ENCODE results near the gene PDGFD. TPM values are rescaled to one million over a fixed set of nuclear protein-coding genes. Genes with fewer than 3 reads are reported as not detected.

The PDGFD gene
- total and polyA plus RNA-seq, 8 donors, result 9.9 to 52.1 (median 20.2) TPM

- DNase-seq, result no peak
- FAIRE-seq, result no peak
These were observed 99.8 kb downstream of the PDGFD start for GRCh38 chr11:104064034-104064630.

DNA sequence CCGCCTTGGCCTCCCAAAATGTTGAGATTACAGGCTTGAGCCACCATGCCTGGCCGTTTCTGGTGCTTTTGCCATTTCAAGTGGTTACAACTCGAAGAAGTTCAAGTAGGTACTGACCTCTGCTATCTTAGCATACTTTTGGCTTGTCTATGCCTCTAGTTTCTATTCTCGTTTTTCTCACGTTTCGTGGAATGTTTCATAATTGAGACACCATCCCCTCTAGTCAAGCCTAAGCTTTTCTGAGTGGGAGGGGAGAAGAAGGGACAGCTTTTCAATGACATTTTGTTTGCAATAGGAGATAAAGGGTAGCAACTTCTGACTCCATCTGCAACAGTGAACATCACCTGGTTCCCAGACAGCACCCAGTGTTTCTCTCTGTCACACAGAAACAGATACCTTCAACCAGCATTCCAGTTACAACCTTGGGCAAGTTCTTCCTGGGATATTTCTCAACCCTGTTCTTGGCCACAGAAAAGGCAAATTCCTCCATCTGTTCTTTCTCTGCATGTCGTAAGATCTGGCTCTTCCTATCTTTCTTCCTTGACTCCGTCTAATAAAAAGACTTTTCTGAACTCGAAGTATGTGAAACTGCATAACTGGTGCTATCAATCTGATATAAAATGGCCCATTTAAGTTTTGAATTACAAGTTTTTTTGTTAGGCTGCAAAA lies 102.0 kb downstream of the PDGFD start:
- no peaks in the 10 kb centered on the region for H3K4me1 ChIP-seq
- no peak overlapping the region for H3K27ac ChIP-seq
- no peak overlapping the region for H3K4me3 ChIP-seq
- WGBS, 2 donors, result 82 to 89% methylated on average over 9 of the region's 9 CpGs
- H3K27me3 ChIP-seq, result no peaks in the 10 kb centered on the region
- no peaks in the 10 kb centered on the region for H3K9me3 ChIP-seq
- DNase-seq (no peak), ATAC-seq (peak in 1 of 4 donors; percentile 24), FAIRE-seq (no peak)
- H3K36me3 ChIP-seq, result no peaks in the 10 kb centered on the region
- TF ChIP-seq, protein P1, sequence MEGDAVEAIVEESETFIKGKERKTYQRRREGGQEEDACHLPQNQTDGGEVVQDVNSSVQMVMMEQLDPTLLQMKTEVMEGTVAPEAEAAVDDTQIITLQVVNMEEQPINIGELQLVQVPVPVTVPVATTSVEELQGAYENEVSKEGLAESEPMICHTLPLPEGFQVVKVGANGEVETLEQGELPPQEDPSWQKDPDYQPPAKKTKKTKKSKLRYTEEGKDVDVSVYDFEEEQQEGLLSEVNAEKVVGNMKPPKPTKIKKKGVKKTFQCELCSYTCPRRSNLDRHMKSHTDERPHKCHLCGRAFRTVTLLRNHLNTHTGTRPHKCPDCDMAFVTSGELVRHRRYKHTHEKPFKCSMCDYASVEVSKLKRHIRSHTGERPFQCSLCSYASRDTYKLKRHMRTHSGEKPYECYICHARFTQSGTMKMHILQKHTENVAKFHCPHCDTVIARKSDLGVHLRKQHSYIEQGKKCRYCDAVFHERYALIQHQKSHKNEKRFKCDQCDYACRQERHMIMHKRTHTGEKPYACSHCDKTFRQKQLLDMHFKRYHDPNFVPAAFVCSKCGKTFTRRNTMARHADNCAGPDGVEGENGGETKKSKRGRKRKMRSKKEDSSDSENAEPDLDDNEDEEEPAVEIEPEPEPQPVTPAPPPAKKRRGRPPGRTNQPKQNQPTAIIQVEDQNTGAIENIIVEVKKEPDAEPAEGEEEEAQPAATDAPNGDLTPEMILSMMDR (IDR thresholded peaks at IDR 0.05), result no peak
- intact Hi-C loops (cut with DNase I), result no loop called here

More at GRCh38 chr11:104064034-104064630, 99.8 kb downstream of the PDGFD start:
- Histone ChIP-seq H3K27me3 (no peaks in the 10 kb centered on the region), H3K9me3 (no peaks in the 10 kb centered on the region), H3K4me3 (no peak overlapping the region), H3K4me1 (no peaks in the 10 kb centered on the region), H3K36me3 (no peaks in the 10 kb centered on the region), H3K27ac (no peak overlapping the region)
- intact Hi-C loops (cut with DNase I), result no loop called here
- TF ChIP-seq, protein P1 (IDR thresholded peaks at IDR 0.05), result no peak
- ATAC-seq, result no peak
- 88% methylated on average over 5 of the region's 5 CpGs for WGBS, 2 donors

GRCh38 chr11:104060820-104061219 lies 103.1 kb downstream of the PDGFD start:
- WGBS, 2 donors, result 60 to 75% methylated on average over 1 of the region's 1 CpG
- Histone ChIP-seq H3K27ac (no peak overlapping the region), H3K4me1 (peaks cover 0 to 2% (median under 1%) of the 10 kb centered on the region in 3 donors), H3K27me3 (no peaks in the 10 kb centered on the region), H3K36me3 (no peaks in the 10 kb centered on the region), H3K9me3 (no peaks in the 10 kb centered on the region), H3K4me3 (no peak overlapping the region)
- ATAC-seq (no peak), DNase-seq (no peak), FAIRE-seq (no peak)
- TF ChIP-seq, protein P1 (IDR thresholded peaks at IDR 0.05), result no peak
- intact Hi-C loops (cut with DNase I), result no loop called here

GRCh38 chr11:104060004-104060794 lies 103.7 kb downstream of the PDGFD start:
- H3K36me3 ChIP-seq, result no peaks in the 10 kb centered on the region
- no peak for FAIRE-seq
- intact Hi-C loops (cut with DNase I), result no loop called here
- no peak overlapping the region for H3K4me3 ChIP-seq
- H3K9me3 ChIP-seq, result no peaks in the 10 kb centered on the region
- H3K4me1 ChIP-seq, result peaks cover 1 to 7% (median 7%) of the 10 kb centered on the region in 3 donors
- H3K27ac ChIP-seq, result peak overlapping the region in 1 of 4 donors; percentile 2
- 64 to 83% methylated on average over 3 of the region's 3 CpGs for WGBS, 2 donors
- TF ChIP-seq, protein P1 (IDR thresholded peaks at IDR 0.05), result no peak
- ATAC-seq, result peak in 2 of 4 donors; percentile 20 to 34
- no peaks in the 10 kb centered on the region for H3K27me3 ChIP-seq
- DNase-seq, result no peak
